Forelimb muscle (tissue), 1 donor: ENCODE data around the gene BICC1. TPM values are rescaled to one million over a fixed set of nuclear protein-coding genes. Genes with fewer than 3 reads are reported as not detected.

Experiments
- DNase-seq: peaks from one replicate; pipeline ENCODE4 v3.0.0-alpha.2; 2013; ENCODE audit warnings: low read depth
- polyA plus RNA-seq: library from polyadenylated mRNA; unstranded; fragments of 120-200 nt; gene quantifications from one replicate; pipeline ENCODE4 v1.2.1, GENCODE V29; 2013; ENCODE audit not compliant: insufficient read length

The BICC1 gene
- polyA plus RNA-seq, 1 donor = 14.5 TPM

DNA sequence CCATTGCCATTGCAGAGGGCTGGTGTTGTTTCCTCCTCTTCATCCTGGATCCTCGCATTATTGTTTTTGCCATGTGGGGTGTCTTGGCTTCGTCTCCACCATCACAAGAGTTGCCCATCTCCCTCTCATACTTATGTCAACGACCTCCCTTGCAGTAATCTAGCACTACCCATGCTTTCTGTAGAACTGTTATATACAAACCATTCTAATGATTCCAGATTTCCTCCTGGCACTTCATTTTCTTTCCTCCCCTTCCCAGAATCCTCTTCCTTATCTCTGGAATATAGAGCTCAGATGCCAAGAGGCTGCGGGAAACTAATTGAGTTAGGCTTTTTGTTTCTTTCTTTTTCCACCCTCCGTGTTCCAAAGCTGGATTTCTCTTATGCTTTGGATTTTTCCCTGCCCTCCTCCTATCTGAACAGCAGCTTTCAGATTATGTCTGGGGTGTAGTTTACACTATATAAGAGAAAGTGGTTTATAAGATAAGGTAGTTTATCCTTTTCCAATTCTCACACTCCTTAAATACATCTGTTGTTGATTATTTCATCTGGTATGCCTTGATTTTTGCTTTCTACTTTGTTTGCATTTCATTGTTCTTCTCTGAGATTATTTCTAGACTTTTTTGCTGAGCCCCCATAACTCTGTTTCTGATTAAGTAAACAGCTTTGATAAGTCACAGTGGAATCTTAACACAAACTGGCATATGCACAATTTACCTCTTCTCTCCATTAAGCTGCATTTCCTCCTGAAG is 264.1 kb downstream of the BICC1 start:
- no peak for DNase-seq

DNA sequence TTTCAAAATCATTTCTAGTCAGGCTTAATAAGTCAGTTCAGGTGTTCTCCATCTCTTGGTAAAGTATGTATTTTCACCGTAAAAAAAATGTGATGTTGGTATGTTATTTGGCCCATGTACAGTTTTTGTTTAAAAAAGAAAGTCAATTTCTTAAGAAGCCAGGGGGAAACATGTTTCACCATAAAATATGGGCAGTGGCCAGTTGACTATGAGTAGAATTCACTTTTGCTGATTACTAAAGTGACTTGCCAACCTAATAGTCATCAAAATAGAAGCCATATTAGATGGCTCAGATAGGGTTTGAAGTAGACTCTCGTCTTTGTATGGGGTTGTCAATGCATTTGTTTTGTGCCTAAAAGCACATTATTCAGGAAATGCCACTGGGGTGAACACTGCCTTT is 266.3 kb downstream of the BICC1 start:
- DNase-seq = no peak

- DNase-seq = no peak
These were observed 266.9 kb downstream of the BICC1 start for GRCh38 chr10:58779594-58779993.

DNA sequence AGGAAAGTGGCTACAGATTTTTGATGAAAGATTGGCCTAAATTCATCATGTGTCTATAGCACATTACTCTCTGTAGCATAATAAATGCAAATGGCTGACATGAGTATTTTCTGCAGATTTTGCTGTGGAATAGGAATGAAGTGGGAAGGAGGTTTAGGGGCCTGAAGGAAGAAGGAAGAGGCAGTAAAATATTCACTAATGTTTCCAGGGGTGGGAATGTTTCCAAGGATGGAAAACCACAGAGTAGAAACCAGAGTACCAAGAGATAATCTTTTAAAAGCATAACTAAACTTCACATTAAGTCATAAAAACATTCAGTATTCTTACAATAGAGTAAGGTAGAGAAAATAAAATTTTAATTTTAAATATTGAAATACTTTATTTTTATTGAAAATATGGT is 267.8 kb downstream of the BICC1 start:
- DNase-seq = no peak

- DNase-seq = peak; percentile 60
These were observed 269.3 kb downstream of the BICC1 start for GRCh38 chr10:58781873-58782488.

DNA sequence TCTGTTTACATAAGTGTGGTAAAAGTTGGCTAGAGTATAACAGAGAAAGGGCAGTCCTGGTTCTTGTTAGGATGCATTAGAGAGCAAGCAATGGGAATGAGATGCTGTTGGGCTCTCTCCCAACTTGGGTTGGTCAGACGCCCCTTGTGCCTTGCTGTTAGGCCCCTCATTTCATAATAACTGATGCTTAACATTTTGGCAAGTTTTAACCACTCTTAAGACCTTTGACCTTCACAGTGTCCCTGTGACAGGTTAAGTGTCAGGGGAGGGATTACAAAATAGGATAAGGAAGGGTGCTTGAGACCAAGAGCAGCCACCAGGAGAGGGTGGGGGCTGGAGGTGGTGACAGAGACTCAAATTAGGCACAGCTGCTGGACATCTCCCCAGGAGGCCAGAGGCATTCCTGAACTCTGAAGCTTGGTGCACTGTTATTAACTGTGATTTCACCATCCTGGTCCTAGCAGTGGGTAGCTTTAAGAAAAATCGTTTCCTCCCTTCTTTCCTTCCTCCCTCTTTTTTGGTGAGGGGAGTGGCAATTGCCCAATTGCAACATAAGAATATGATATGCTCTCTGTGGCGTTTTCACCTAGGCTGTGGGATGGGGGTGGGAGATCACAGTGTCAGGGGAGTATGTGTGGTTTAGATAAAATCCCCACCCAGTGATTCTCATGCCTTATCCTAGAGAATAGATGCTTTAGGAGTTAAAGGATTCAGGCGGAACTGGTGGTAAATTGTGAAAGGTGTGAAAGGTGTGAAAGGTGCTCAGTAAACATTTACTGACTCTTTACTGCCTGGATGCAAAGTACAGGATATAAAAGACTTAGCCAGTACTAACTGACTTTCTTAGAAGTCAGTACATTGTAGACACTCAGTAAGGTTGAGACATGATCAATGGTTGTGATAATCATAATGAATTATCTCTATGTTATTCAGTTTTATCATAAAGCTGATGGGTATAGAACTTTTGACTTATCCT is 270.5 kb downstream of the BICC1 start:
- DNase-seq = no peak

DNA sequence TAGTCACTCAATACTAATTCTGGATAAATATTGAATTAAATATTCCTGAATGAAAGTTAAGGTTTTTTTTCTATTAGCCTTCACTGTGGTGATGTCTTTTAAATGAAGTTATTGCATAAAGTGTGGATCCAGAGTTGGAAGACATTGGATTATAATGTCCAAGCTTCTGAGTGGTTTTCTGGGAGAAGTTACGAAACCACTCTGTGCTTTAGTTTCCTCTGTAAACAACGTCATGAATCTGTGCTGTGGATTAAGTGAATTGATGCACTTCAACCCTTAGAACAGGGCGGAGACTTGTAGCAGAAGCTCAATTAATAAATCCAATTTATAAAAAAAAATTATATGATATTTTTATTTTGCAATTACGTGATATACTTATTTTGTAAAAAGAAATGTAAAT is 271.7 kb downstream of the BICC1 start:
- no peak for DNase-seq

DNA sequence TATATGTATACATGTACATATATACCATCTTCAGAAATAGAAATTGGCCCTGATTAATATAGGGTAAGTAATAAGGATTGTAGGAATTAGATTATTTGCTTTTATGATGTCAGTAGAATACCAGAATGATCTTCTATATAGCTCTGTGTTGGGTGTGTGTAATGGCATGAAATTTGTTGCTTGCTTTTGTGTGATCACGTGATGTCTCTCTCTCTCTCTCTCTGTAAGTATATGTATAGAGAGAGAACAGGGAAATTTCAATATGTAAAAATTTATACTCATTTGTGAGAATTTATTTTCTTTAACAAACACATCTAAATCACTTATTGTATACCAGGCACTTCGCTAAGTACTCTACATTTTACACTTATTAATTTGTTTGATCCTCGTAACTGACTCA is 272.7 kb downstream of the BICC1 start:
- no peak for DNase-seq

- DNase-seq = no peak
These were observed 278.5 kb downstream of the BICC1 start for GRCh38 chr10:58791137-58791536.

DNA sequence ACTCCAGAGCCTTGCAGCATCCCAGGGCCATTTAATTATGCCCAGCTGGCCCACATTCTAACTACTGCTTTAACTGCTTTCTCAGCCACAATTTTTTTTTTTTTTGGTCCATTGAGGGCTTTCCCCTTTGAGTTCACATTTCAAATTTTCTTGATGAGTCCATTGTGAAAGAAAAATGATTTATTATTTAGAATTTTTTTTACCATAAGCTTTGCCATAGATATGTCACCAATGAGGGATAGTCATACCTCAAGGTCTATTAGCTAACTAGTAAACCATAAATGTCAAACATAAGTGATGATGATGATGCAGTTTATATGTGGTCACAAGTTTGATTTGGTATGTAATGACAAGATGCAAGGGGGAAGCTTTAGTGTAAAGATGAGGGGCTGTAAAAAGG is 282.9 kb downstream of the BICC1 start:
- no peak for DNase-seq

DNA sequence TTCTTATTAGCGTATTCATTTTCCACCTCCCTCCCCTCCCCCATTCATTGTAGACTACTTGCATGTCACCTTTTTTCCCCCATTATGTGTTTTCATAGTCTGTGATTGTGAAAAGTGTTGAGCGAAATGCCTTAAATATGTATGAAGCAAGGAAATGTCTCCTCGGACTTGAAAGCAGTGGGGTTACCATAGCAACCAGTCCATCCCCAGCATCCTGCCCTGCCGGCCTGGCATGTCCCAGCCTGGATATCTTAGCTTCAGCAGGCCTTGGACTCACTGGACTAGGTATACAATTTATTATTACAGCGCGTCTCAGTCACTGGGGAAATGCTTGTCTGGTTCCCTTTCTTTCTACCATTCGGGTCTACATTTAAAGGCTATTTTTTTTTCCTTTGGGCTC is 283.6 kb downstream of the BICC1 start:
- DNase-seq = no peak

- no peak for DNase-seq
These were observed 284.2 kb downstream of the BICC1 start for GRCh38 chr10:58796824-58797223.

- no peak for DNase-seq
These were observed 284.7 kb downstream of the BICC1 start for GRCh38 chr10:58797356-58797755.

GRCh38 chr10:58802047-58802446 is 289.4 kb downstream of the BICC1 start:
- no peak for DNase-seq

- no peak for DNase-seq
These were observed 293.7 kb downstream of the BICC1 start for GRCh38 chr10:58806323-58806722.

GRCh38 chr10:58806970-58807628 is 294.4 kb downstream of the BICC1 start:
- no peak for DNase-seq

GRCh38 chr10:58807629-58808022 is 295.0 kb downstream of the BICC1 start:
- no peak for DNase-seq

DNA sequence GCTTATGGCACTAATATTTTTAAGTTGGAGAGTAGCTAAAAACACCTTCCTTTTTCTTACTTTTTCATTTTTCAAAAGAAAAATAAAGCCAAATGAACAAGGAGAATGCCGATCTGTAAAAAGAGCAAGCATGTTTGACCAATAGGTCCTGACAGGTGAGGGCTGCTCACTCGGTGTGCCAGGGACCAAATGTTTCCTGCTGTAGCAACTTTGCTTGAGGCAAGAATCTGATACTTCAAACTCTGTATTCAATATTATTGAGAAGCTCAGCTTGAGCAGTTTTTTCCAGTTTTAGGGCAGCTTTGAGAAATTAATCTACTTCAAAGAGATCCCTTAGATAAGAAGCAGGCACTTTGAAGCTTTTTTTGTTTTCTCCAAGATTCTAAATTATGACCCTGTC is 298.1 kb downstream of the BICC1 start:
- no peak for DNase-seq

- no peak for DNase-seq
These were observed 300.9 kb downstream of the BICC1 start for GRCh38 chr10:58813573-58813972.

- DNase-seq = no peak
These were observed 304.7 kb downstream of the BICC1 start for GRCh38 chr10:58817201-58817846.

- no peak for DNase-seq
These were observed 306.2 kb downstream of the BICC1 start for GRCh38 chr10:58818900-58819299.
